NB4 (cell line): ENCODE measurements around the gene FANCB.

Experiments
- MAX ChIP-seq: IDR thresholded peaks from 2 replicates; pipeline ENCODE4 v1.6.1; 2011; ENCODE audit warnings: low read depth, low read length
- POLR2A ChIP-seq: IDR thresholded peaks from 2 replicates; pipeline ENCODE4 v1.6.1; 2011; ENCODE audit warnings: mild to moderate bottlenecking; ENCODE audit not compliant: insufficient read length; ENCODE audit errors: extremely low read depth
- TF ChIP-seq, protein P1 (sequence below): IDR thresholded peaks from one replicate; pipeline ENCODE4 v1.5.1; 2012; ENCODE audit warnings: low read depth, low read length

DNA sequence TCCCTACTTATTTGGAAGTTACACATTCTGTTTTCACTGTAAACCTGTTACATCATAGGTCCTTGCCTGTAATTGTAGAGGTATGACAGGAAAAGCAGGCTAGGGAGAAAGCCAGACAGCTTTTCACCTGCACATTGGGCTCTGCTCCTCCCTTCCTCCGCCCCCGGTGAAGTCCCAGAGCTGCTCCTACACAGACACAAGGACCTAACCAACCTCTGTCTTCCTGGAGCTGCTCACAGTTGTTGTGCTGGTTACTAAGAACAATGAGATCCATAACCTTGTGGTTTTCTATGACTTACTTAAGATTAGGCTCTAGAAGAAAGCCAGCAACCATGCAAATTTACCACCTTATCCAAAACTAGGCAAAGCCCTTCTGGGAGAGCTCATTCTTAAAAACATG, 40.4 kb upstream of the FANCB start:
- TF ChIP-seq, protein P1, sequence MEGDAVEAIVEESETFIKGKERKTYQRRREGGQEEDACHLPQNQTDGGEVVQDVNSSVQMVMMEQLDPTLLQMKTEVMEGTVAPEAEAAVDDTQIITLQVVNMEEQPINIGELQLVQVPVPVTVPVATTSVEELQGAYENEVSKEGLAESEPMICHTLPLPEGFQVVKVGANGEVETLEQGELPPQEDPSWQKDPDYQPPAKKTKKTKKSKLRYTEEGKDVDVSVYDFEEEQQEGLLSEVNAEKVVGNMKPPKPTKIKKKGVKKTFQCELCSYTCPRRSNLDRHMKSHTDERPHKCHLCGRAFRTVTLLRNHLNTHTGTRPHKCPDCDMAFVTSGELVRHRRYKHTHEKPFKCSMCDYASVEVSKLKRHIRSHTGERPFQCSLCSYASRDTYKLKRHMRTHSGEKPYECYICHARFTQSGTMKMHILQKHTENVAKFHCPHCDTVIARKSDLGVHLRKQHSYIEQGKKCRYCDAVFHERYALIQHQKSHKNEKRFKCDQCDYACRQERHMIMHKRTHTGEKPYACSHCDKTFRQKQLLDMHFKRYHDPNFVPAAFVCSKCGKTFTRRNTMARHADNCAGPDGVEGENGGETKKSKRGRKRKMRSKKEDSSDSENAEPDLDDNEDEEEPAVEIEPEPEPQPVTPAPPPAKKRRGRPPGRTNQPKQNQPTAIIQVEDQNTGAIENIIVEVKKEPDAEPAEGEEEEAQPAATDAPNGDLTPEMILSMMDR, result no peak
- TF ChIP-seq POLR2A (no peak), MAX (no peak)
